Sigmoid colon (tissue), 7 donors: ENCODE results near the gene LAMA3. TPM values are rescaled to one million over a fixed set of nuclear protein-coding genes. Genes with fewer than 3 reads are reported as not detected.

Experiments used
- DNase-seq: peaks from one replicate; pipeline ENCODE4 v3.0.0-alpha.2; 2019
- H3K27ac ChIP-seq, 4 donors: fragments of 200-600 bp; sonication (generic); one replicate each; pipeline ENCODE4 v1.5.1; 2016 to 2019; ENCODE audit warnings: mild to moderate bottlenecking in 1 of 4
- H3K27me3 ChIP-seq, 3 donors: fragments of 200-600 bp; sonication (generic); one replicate each; pipeline ENCODE4 v1.5.1; 2019; ENCODE audit warnings: mild to moderate bottlenecking in 1 of 3
- H3K36me3 ChIP-seq, 4 donors: fragments of 200-600 bp; sonication (generic); one replicate each; pipeline ENCODE4 v1.5.1; 2016 to 2019
- H3K4me1 ChIP-seq, 4 donors: fragments of 200-600 bp; sonication (generic); one replicate each; pipeline ENCODE4 v1.5.1; 2017 to 2019
- H3K4me3 ChIP-seq, 4 donors: fragments of 200-600 bp; sonication (generic); one replicate each; pipeline ENCODE4 v1.5.1; 2017 to 2019; ENCODE audit warnings: mild to moderate bottlenecking in 2 of 4, moderate library complexity in 1 of 4
- H3K9me3 ChIP-seq, 4 donors: fragments of 200-600 bp in 3 of 4; sonication (generic) in 3 of 4; one replicate each; pipeline versions ENCODE4 v1.5.1 to v1.6.1; 2013 to 2019
- CTCF ChIP-seq, 4 experiments: fragments of 450-650 bp in 3 of 4; fragments of 200-600 bp in 1 of 4; IDR thresholded peaks; one replicate each; pipeline ENCODE4 v1.5.1; 2016 to 2019; ENCODE audit warnings: antibody characterized with exemption in 4 of 4, mild to moderate bottlenecking in 3 of 4, moderate library complexity in 2 of 4
- EP300 ChIP-seq, 4 donors: sonication (generic); formaldehyde crosslinking; IDR thresholded peaks; one replicate each; pipeline ENCODE4 v1.6.1; 2017; ENCODE audit warnings: antibody characterized with exemption in 4 of 4
- POLR2A ChIP-seq, 2 donors: fragments of 450-650 bp; IDR thresholded peaks; one replicate each; pipeline ENCODE4 v1.6.1; 2016; ENCODE audit warnings: antibody characterized with exemption in 2 of 2, mild to moderate bottlenecking in 2 of 2, moderate library complexity in 2 of 2
- POLR2AphosphoS5 ChIP-seq, 4 donors: sonication (generic); formaldehyde crosslinking; IDR thresholded peaks; one replicate each; pipeline ENCODE4 v1.6.1; 2017; ENCODE audit warnings: antibody characterized with exemption in 4 of 4
- WGBS, 2 donors: extraction: QIAGEN DNeasy Blood & Tissue Kit; methylation state at CpG; one replicate each; pipeline ENCODE4 v1.1.7; 2013; 5-methylcytosine and 5-hydroxymethylcytosine counted together
- intact Hi-C: fragments of 100-400 bp; cut with DNase I; formaldehyde crosslinking; loops from one replicate; pipeline ENCODE4 v1.15.1; 2023
- polyA plus RNA-seq, 3 donors: library from polyadenylated mRNA; stranded (reverse); fragments of 200-250 nt; gene quantifications; one replicate each; pipeline ENCODE4 v1.2.3, GENCODE V29; 2013
- total RNA-seq, 4 donors: library from RNA; depleted of rRNA; stranded (reverse); fragments of >200 nt; gene quantifications; one replicate each; pipeline ENCODE4 v1.1.0, GENCODE V29; 2016
- donor health status: healthy with polysubstance abuse.
- donor health status: Bipolar disorder and iron deficiency.
- donor health status: healthy.

Gene LAMA3
- total and polyA plus RNA-seq, 7 donors: 6.0 to 19.9 (median 14.1) TPM

- TF ChIP-seq POLR2A (IDR thresholded peaks at IDR 0.05): no peak
- TF ChIP-seq CTCF (IDR thresholded peaks at IDR 0.05): no peak
- no peak for TF ChIP-seq POLR2AphosphoS5 (IDR thresholded peaks at IDR 0.05)
- TF ChIP-seq EP300 (IDR thresholded peaks at IDR 0.05): no peak
- intact Hi-C loops: no loop called here
- no peak overlapping the region for H3K27ac ChIP-seq
These were observed 175.4 kb downstream of the LAMA3 start for GRCh38 chr18:23864624-23865023.

GRCh38 chr18:23867006-23867405, 177.8 kb downstream of the LAMA3 start:
- H3K27ac ChIP-seq: no peak overlapping the region
- intact Hi-C loops: no loop called here
- H3K36me3 ChIP-seq: no peaks in the 10 kb centered on the region
- H3K9me3 ChIP-seq: no peaks in the 10 kb centered on the region
- H3K4me1 ChIP-seq: no peaks in the 10 kb centered on the region
- TF ChIP-seq CTCF (IDR thresholded peaks at IDR 0.05): no peak
- TF ChIP-seq EP300 (IDR thresholded peaks at IDR 0.05): no peak
- no peak for TF ChIP-seq POLR2AphosphoS5 (IDR thresholded peaks at IDR 0.05)
- H3K4me3 ChIP-seq: no peak overlapping the region
- WGBS, 2 donors: 57 to 88% methylated on average over 5 of the region's 5 CpGs
- no peak for DNase-seq
- no peaks in the 10 kb centered on the region for H3K27me3 ChIP-seq

More at GRCh38 chr18:23864624-23865023, 175.4 kb downstream of the LAMA3 start:
- no peak for DNase-seq
- Histone ChIP-seq H3K4me3 (no peak overlapping the region), H3K4me1 (no peaks in the 10 kb centered on the region), H3K9me3 (no peaks in the 10 kb centered on the region), H3K27me3 (no peaks in the 10 kb centered on the region), H3K36me3 (no peaks in the 10 kb centered on the region)
- 54 to 89% methylated on average over 4 of the region's 4 CpGs for WGBS, 2 donors

- TF ChIP-seq CTCF (IDR thresholded peaks at IDR 0.05) (no peak), POLR2A (IDR thresholded peaks at IDR 0.05) (no peak), EP300 (IDR thresholded peaks at IDR 0.05) (no peak), POLR2AphosphoS5 (IDR thresholded peaks at IDR 0.05) (no peak)
- no peaks in the 10 kb centered on the region for H3K9me3 ChIP-seq
- no peak for DNase-seq
- H3K4me1 ChIP-seq: no peaks in the 10 kb centered on the region
- H3K27me3 ChIP-seq: no peaks in the 10 kb centered on the region
- no peak overlapping the region for H3K27ac ChIP-seq
- no peak overlapping the region for H3K4me3 ChIP-seq
- 80 to 85% methylated on average over 3 of the region's 3 CpGs for WGBS, 2 donors
- no peaks in the 10 kb centered on the region for H3K36me3 ChIP-seq
- intact Hi-C loops: no loop called here
These were observed 179.0 kb downstream of the LAMA3 start for GRCh38 chr18:23868136-23868785.

- H3K36me3 ChIP-seq: no peaks in the 10 kb centered on the region
- TF ChIP-seq POLR2A (IDR thresholded peaks at IDR 0.05) (no peak), POLR2AphosphoS5 (IDR thresholded peaks at IDR 0.05) (no peak), EP300 (IDR thresholded peaks at IDR 0.05) (no peak), CTCF (IDR thresholded peaks at IDR 0.05) (no peak)
- intact Hi-C loops: no loop called here
- no peak for DNase-seq
- H3K4me3 ChIP-seq: no peak overlapping the region
- 18 to 41% methylated on average over 6 of the region's 6 CpGs for WGBS, 2 donors
- no peak overlapping the region for H3K27ac ChIP-seq
- H3K4me1 ChIP-seq: no peaks in the 10 kb centered on the region
- H3K9me3 ChIP-seq: no peaks in the 10 kb centered on the region
- H3K27me3 ChIP-seq: no peaks in the 10 kb centered on the region
These were observed 181.6 kb downstream of the LAMA3 start for GRCh38 chr18:23870676-23871380.
